Colonic mucosa (tissue), 4 donors: Measurements from ENCODE around the gene GALNT11. TPM values are rescaled to one million over a fixed set of nuclear protein-coding genes. Genes with fewer than 3 reads are reported as not detected.

Source experiments
- DNase-seq: peaks from one replicate; pipeline ENCODE4 v3.0.0-alpha.2; 2020
- H3K27ac ChIP-seq: fragments of 200-600 bp; one replicate; pipeline ENCODE4 v1.8.0; 2021
- H3K27me3 ChIP-seq: fragments of 200-600 bp; one replicate; pipeline ENCODE4 v1.8.0; 2021
- H3K36me3 ChIP-seq: fragments of 200-600 bp; one replicate; pipeline ENCODE4 v1.8.0; 2021
- H3K4me1 ChIP-seq: fragments of 200-600 bp; one replicate; pipeline ENCODE4 v1.8.0; 2021; ENCODE audit warnings: mild to moderate bottlenecking
- H3K4me3 ChIP-seq: fragments of 200-600 bp; one replicate; pipeline ENCODE4 v1.8.0; 2021
- H3K9ac ChIP-seq, 2 donors: one replicate each; pipeline ENCODE4 v1.7.0; 2013; ENCODE audit warnings: control low read depth in 2 of 2, low read depth in 2 of 2, low read length in 2 of 2
- H3K9me3 ChIP-seq: fragments of 200-600 bp; one replicate; pipeline ENCODE4 v1.8.0; 2021
- intact Hi-C: fragments of 100-400 bp; cut with DNase I; formaldehyde crosslinking; loops from one replicate; pipeline ENCODE4 v1.14.1; 2022
- total RNA-seq, 2 donors: library from RNA; stranded (reverse); fragmentation: NEBNext Ultra II Directional in 1 of 2; extraction: Animal tissue kit (Norgen Biotek cat#: 25700) in 1 of 2; gene quantifications; one replicate each; pipeline ENCODE4 v1.2.1, GENCODE V29; 2021
- TF ChIP-seq, protein P1 (sequence below): fragments of 200-600 bp; IDR thresholded peaks from one replicate; pipeline ENCODE4 v1.8.0; 2022; ENCODE audit warnings: antibody characterized with exemption, mild to moderate bottlenecking
- donor health status: healthy.
- donor health status: DM: no; HTN: no; CAD: no.
- donor health status: DM: no; HTN: no; CAD: no.

The GALNT11 gene
- total RNA-seq, 2 donors from 2014 or later, result 18.5 to 20.8 TPM

DNA sequence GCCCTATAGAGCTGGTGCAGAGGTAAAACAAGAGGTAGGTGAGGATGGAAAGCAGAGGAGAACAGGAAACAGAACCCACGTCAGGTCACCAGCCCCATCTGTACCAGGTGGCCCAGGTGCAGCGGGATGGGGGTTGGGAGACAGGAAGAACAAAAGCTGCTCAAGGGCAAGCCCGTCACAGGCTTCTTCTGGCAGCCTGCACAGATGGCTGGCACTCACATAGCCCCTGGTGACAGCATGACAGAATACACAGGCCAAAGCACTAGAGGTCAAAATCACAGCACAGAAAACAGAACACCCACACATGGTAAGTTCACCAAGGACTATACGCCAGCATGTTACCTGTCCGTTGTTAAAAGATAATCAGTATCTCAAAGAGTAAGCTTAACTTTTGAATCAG is 126.8 kb downstream of the GALNT11 start:
- H3K9ac ChIP-seq, result no peak overlapping the region
- H3K4me3 ChIP-seq, result no peak overlapping the region
- no peak for DNase-seq
- H3K36me3 ChIP-seq, result peaks cover 16% of the 10 kb centered on the region
- H3K27me3 ChIP-seq, result no peaks in the 10 kb centered on the region
- intact Hi-C loops, result no loop called here
- TF ChIP-seq, protein P1, sequence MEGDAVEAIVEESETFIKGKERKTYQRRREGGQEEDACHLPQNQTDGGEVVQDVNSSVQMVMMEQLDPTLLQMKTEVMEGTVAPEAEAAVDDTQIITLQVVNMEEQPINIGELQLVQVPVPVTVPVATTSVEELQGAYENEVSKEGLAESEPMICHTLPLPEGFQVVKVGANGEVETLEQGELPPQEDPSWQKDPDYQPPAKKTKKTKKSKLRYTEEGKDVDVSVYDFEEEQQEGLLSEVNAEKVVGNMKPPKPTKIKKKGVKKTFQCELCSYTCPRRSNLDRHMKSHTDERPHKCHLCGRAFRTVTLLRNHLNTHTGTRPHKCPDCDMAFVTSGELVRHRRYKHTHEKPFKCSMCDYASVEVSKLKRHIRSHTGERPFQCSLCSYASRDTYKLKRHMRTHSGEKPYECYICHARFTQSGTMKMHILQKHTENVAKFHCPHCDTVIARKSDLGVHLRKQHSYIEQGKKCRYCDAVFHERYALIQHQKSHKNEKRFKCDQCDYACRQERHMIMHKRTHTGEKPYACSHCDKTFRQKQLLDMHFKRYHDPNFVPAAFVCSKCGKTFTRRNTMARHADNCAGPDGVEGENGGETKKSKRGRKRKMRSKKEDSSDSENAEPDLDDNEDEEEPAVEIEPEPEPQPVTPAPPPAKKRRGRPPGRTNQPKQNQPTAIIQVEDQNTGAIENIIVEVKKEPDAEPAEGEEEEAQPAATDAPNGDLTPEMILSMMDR, result no peak
- no peak overlapping the region for H3K27ac ChIP-seq
- no peaks in the 10 kb centered on the region for H3K9me3 ChIP-seq
- no peaks in the 10 kb centered on the region for H3K4me1 ChIP-seq

DNA sequence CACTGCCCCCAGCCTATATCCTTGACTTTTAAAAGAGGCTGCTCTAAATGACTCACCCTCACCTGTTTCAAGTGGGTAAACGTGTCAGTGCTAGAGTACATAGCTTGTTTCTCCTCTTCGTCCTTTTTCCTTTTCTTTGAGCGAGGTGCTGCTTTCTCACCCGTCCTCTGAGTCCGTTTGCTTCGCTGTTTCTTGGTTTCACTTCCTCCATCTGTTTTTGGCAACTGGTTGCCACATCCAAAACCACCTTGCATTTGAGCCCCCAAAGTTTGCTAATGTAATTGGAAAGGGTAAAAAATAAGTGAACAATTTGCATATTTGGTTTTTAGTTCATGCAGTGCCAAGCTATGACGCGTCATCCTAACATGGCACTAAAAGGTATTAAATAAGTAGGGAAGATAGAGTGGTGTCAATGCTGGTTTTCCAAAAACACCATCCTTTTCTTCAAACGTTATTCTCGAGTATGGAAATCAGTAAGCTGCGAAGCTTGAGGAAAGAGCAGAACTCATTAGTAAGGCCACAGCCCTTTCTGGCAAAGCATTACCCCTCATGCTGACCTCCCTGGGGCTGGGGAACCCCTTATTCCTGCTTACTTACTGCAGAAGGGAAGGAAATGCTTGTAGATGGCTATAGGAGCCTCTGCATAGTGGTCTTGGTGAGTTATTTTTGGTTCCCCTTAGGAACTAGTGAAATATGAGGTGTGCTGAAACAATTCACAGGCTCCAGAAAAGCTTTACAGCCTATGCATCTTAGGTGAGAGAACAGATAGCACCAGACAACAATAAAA is 133.5 kb downstream of the GALNT11 start:
- peaks cover 15% of the 10 kb centered on the region for H3K36me3 ChIP-seq
- H3K4me3 ChIP-seq, result no peak overlapping the region
- DNase-seq, result no peak
- no peak overlapping the region for H3K27ac ChIP-seq
- no peak overlapping the region for H3K9ac ChIP-seq
- H3K4me1 ChIP-seq, result no peaks in the 10 kb centered on the region
- intact Hi-C loops, result no loop called here
- H3K27me3 ChIP-seq, result no peaks in the 10 kb centered on the region
- H3K9me3 ChIP-seq, result no peaks in the 10 kb centered on the region
- TF ChIP-seq, protein P1, result no peak

DNA sequence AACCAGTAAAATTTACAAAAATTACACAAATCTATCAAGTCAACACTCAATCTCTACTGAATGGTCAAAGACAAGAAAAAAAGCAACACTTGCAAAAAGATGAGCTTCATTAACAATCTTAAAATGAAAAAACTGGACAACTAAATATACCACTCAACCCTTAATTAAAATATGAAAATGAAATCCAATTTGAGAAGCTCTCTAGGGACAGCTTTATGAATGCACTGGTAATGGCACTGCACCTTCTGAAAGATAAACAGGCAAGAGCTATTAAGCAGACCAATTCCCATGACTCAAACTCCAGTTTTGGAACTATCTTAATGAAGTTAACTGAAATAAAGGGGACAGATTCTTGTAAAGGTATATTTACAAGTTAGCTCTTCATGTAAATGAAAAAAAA is 135.7 kb downstream of the GALNT11 start:
- Histone ChIP-seq H3K4me1 (no peaks in the 10 kb centered on the region), H3K36me3 (peaks cover 10% of the 10 kb centered on the region), H3K9ac (no peak overlapping the region), H3K27ac (no peak overlapping the region), H3K9me3 (no peaks in the 10 kb centered on the region), H3K4me3 (no peak overlapping the region), H3K27me3 (no peaks in the 10 kb centered on the region)
- intact Hi-C loops, result no loop called here
- no peak for DNase-seq
- TF ChIP-seq, protein P1, result no peak

DNA sequence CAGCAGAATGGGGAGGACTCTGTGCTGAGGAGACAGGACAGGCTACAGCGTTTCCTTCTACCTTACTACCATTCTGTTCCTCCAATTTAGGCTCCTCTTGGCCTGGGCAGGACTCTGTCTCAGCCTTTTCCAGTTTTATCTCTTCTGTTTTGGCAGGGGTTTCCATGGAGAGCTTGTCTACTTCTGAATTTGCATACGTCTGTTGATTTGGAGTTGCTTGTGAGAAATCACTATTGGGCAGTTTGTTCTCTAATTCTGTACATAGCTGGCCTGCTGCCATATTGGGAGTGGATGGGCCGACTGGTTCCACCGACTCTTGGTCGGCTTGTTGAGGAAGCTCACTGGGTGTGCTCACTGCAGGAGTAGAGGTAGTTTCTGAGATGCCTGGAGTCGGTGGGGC is 136.8 kb downstream of the GALNT11 start:
- peaks cover 10% of the 10 kb centered on the region for H3K36me3 ChIP-seq
- no peaks in the 10 kb centered on the region for H3K27me3 ChIP-seq
- TF ChIP-seq, protein P1, result no peak
- no peaks in the 10 kb centered on the region for H3K4me1 ChIP-seq
- no peaks in the 10 kb centered on the region for H3K9me3 ChIP-seq
- H3K27ac ChIP-seq, result no peak overlapping the region
- no peak for DNase-seq
- H3K4me3 ChIP-seq, result no peak overlapping the region
- H3K9ac ChIP-seq, result no peak overlapping the region
- intact Hi-C loops, result no loop called here

Other genes with a start within 250 kb of the GALNT11 start
- gene PRKAG2, start 148.6 kb upstream of the GALNT11 start, total RNA-seq, result 10 to 100 TPM; 36.3 to 42.0 TPM
- gene GALNTL5, start 69.2 kb upstream of the GALNT11 start, total RNA-seq, result not detected